ENCODE measurements around the gene GSTP1.

Gene GSTP1

DNA sequence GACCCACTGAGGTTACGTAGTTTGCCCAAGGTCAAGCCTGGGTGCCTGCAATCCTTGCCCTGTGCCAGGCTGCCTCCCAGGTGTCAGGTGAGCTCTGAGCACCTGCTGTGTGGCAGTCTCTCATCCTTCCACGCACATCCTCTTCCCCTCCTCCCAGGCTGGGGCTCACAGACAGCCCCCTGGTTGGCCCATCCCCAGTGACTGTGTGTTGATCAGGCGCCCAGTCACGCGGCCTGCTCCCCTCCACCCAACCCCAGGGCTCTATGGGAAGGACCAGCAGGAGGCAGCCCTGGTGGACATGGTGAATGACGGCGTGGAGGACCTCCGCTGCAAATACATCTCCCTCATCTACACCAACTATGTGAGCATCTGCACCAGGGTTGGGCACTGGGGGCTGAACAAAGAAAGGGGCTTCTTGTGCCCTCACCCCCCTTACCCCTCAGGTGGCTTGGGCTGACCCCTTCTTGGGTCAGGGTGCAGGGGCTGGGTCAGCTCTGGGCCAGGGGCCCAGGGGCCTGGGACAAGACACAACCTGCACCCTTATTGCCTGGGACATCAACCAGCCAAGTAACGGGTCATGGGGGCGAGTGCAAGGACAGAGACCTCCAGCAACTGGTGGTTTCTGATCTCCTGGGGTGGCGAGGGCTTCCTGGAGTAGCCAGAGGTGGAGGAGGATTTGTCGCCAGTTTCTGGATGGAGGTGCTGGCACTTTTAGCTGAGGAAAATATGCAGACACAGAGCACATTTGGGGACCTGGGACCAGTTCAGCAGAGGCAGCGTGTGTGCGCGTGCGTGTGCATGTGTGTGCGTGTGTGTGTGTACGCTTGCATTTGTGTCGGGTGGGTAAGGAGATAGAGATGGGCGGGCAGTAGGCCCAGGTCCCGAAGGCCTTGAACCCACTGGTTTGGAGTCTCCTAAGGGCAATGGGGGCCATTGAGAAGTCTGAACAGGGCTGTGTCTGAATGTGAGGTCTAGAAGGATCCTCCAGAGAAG is 1.6 kb downstream of the GSTP1 start:
- Histone ChIP-seq H3K14ac (ENCODE audit: low read length in 2 of 2) (peak overlapping the region in 1 of 2 experiments; percentile 8), H3K9me3 (ENCODE audit: control insufficient read depth, low read length) (no peaks in the 10 kb centered on the region), H3K23ac (ENCODE audit: low read length in 2 of 2) (no peak overlapping the region), H3K18ac (ENCODE audit: low read depth in 1 of 2, low read length in 2 of 2) (peak overlapping the region; percentile 34 to 94), H3K79me1 (replicated peaks; ENCODE audit: low read length, poor library complexity, severe bottlenecking) (peaks cover 4% of the 10 kb centered on the region), H2BK15ac (ENCODE audit: low read depth, poor library complexity, severe bottlenecking) (no peak overlapping the region), H2AFZ (ENCODE audit: low read depth, low read length) (no peak overlapping the region), H2BK5ac (ENCODE audit: low read depth, low read length, poor library complexity, severe bottlenecking) (no peak overlapping the region), H3K36me3 (ENCODE audit: control insufficient read depth in 1 of 2, insufficient read depth in 2 of 2, low read depth in 1 of 2, low read length in 2 of 2) (peaks cover 27 to 39% of the 10 kb centered on the region in 2 experiments), H2BK12ac (ENCODE audit: low read length in 2 of 2) (no peak overlapping the region), H2BK120ac (ENCODE audit: low read depth, low read length) (peak overlapping the region; percentile 35), H3K27me3 (ENCODE audit: control insufficient read depth in 1 of 2, insufficient read depth in 1 of 2, low read length in 2 of 2) (peaks cover 0 to 19% of the 10 kb centered on the region in 2 experiments), H3K27ac (ENCODE audit: low read length, poor library complexity, severe bottlenecking) (no peak overlapping the region), H3K4ac (ENCODE audit: low read depth in 1 of 2, low read length in 2 of 2) (peak overlapping the region; percentile 20 to 46), H4K8ac (ENCODE audit: low read length) (peak overlapping the region; percentile 16), H3K9ac (ENCODE audit: low read length) (peak overlapping the region; percentile 92), H3K4me3 (ENCODE audit: insufficient read depth in 1 of 2, low read depth in 1 of 2, low read length in 2 of 2) (peak overlapping the region; percentile 84 to 85), H3K4me1 (ENCODE audit: control insufficient read depth, insufficient read depth, low read depth, low read length) (peaks cover 33% of the 10 kb centered on the region), H2AK5ac (ENCODE audit: low read length, severe bottlenecking) (no peak overlapping the region), H4K91ac (ENCODE audit: low read length) (peak overlapping the region; percentile 77), H3K4me2 (ENCODE audit: low read length, poor library complexity, severe bottlenecking) (peak overlapping the region; percentile 76)
- peak; percentile 21 for DNase-seq
- 85% methylated on average over 21 of the region's 21 CpGs for WGBS

DNA sequence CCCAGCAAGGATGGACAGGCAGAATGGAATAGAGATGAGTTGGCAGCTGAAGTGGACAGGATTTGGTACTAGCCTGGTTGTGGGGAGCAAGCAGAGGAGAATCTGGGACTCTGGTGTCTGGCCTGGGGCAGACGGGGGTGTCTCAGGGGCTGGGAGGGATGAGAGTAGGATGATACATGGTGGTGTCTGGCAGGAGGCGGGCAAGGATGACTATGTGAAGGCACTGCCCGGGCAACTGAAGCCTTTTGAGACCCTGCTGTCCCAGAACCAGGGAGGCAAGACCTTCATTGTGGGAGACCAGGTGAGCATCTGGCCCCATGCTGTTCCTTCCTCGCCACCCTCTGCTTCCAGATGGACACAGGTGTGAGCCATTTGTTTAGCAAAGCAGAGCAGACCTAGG is 2.3 kb downstream of the GSTP1 start:
- WGBS: 91% methylated on average over 4 of the region's 4 CpGs
- Histone ChIP-seq H4K8ac (ENCODE audit: low read length) (no peak overlapping the region), H2AFZ (ENCODE audit: low read depth, low read length) (no peak overlapping the region)

DNA sequence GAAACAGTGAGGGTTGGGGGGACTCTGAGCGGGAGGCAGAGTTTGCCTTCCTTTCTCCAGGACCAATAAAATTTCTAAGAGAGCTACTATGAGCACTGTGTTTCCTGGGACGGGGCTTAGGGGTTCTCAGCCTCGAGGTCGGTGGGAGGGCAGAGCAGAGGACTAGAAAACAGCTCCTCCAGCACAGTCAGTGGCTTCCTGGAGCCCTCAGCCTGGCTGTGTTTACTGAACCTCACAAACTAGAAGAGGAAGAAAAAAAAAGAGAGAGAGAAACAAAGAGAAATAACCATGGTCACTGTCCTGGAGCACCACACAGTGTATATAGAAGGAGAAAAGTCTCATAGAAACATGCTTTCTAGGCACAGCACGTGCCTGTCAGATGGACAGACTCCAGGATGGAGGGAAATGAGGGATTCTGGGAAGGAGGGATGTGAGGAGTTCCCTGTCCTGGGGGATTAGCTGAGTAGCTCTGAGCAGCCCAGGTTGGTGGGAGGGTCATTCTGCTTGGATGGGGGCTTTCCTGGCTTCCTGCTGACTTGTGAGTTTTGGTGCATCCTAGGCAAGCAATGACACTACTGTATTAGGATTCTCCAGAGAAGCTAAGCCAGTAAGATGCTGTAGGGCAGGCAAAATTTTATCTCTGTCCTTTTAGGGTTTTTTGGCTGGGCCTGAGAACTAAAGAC is 3.1 kb downstream of the GSTP1 start:
- Histone ChIP-seq H2BK120ac (ENCODE audit: low read depth, low read length) (no peak overlapping the region), H4K91ac (ENCODE audit: low read length) (no peak overlapping the region), H3K79me1 (replicated peaks; ENCODE audit: low read length, poor library complexity, severe bottlenecking) (peaks cover 4% of the 10 kb centered on the region), H2AK5ac (ENCODE audit: low read length, severe bottlenecking) (no peak overlapping the region), H3K18ac (ENCODE audit: low read depth in 1 of 2, low read length in 2 of 2) (no peak overlapping the region), H2AFZ (ENCODE audit: low read depth, low read length) (no peak overlapping the region), H3K14ac (ENCODE audit: low read length in 2 of 2) (no peak overlapping the region), H3K36me3 (ENCODE audit: control insufficient read depth in 1 of 2, insufficient read depth in 2 of 2, low read depth in 1 of 2, low read length in 2 of 2) (peaks cover 27 to 39% of the 10 kb centered on the region in 2 experiments), H3K4me2 (ENCODE audit: low read length, poor library complexity, severe bottlenecking) (no peak overlapping the region), H2BK15ac (ENCODE audit: low read depth, poor library complexity, severe bottlenecking) (no peak overlapping the region), H3K4me1 (ENCODE audit: control insufficient read depth, insufficient read depth, low read depth, low read length) (peaks cover 29% of the 10 kb centered on the region), H4K8ac (ENCODE audit: low read length) (no peak overlapping the region), H3K4ac (ENCODE audit: low read depth in 1 of 2, low read length in 2 of 2) (no peak overlapping the region), H3K9me3 (ENCODE audit: control insufficient read depth, low read length) (no peaks in the 10 kb centered on the region), H2BK12ac (ENCODE audit: low read length in 2 of 2) (no peak overlapping the region), H3K9ac (ENCODE audit: low read length) (no peak overlapping the region), H3K4me3 (ENCODE audit: insufficient read depth in 1 of 2, low read depth in 1 of 2, low read length in 2 of 2) (no peak overlapping the region), H3K23ac (ENCODE audit: low read length in 2 of 2) (no peak overlapping the region), H3K27me3 (ENCODE audit: control insufficient read depth in 1 of 2, insufficient read depth in 1 of 2, low read length in 2 of 2) (peaks cover 0 to 4% of the 10 kb centered on the region in 2 experiments), H2BK5ac (ENCODE audit: low read depth, low read length, poor library complexity, severe bottlenecking) (no peak overlapping the region), H3K27ac (ENCODE audit: low read length, poor library complexity, severe bottlenecking) (no peak overlapping the region)
- no peak for DNase-seq
- WGBS: 99% methylated on average over 4 of the region's 5 CpGs

More for the DNA sequence above, 2.3 kb downstream of the GSTP1 start:
- Histone ChIP-seq H2AK5ac (ENCODE audit: low read length, severe bottlenecking) (no peak overlapping the region), H3K9ac (ENCODE audit: low read length) (no peak overlapping the region), H3K27me3 (ENCODE audit: control insufficient read depth in 1 of 2, insufficient read depth in 1 of 2, low read length in 2 of 2) (peaks cover 0 to 12% of the 10 kb centered on the region in 2 experiments), H3K79me1 (replicated peaks; ENCODE audit: low read length, poor library complexity, severe bottlenecking) (peaks cover 4% of the 10 kb centered on the region), H3K4me2 (ENCODE audit: low read length, poor library complexity, severe bottlenecking) (peak overlapping the region; percentile 76), H3K14ac (ENCODE audit: low read length in 2 of 2) (no peak overlapping the region), H2BK120ac (ENCODE audit: low read depth, low read length) (no peak overlapping the region), H2BK15ac (ENCODE audit: low read depth, poor library complexity, severe bottlenecking) (no peak overlapping the region), H2BK5ac (ENCODE audit: low read depth, low read length, poor library complexity, severe bottlenecking) (no peak overlapping the region), H3K4me3 (ENCODE audit: insufficient read depth in 1 of 2, low read depth in 1 of 2, low read length in 2 of 2) (no peak overlapping the region), H4K91ac (ENCODE audit: low read length) (no peak overlapping the region), H3K4me1 (ENCODE audit: control insufficient read depth, insufficient read depth, low read depth, low read length) (peaks cover 31% of the 10 kb centered on the region), H3K9me3 (ENCODE audit: control insufficient read depth, low read length) (no peaks in the 10 kb centered on the region), H3K36me3 (ENCODE audit: control insufficient read depth in 1 of 2, insufficient read depth in 2 of 2, low read depth in 1 of 2, low read length in 2 of 2) (peaks cover 27 to 39% of the 10 kb centered on the region in 2 experiments), H2BK12ac (ENCODE audit: low read length in 2 of 2) (no peak overlapping the region), H3K18ac (ENCODE audit: low read depth in 1 of 2, low read length in 2 of 2) (no peak overlapping the region), H3K23ac (ENCODE audit: low read length in 2 of 2) (no peak overlapping the region), H3K27ac (ENCODE audit: low read length, poor library complexity, severe bottlenecking) (no peak overlapping the region), H3K4ac (ENCODE audit: low read depth in 1 of 2, low read length in 2 of 2) (no peak overlapping the region)
- DNase-seq: no peak

DNA sequence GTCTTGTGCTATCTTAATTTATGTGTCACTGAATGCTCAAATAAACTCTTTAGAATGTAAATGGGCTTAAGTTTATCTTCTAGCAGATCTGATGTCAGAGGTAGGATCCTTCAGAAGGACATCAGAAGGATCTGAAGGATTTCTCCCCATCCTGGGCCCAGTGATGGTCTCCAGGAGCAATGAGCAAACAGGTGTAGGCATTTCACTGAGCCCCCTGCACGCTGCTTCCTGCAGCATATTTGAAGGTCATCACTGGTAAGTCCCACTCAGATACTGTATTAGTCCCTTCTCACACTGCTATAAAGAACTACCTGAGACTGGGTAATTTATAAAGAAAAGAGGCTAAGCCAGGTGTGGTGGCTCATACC is 4.5 kb downstream of the GSTP1 start:
- no peak overlapping the region for H3K9ac ChIP-seq (ENCODE audit: low read length)
- H2BK120ac ChIP-seq (ENCODE audit: low read depth, low read length): no peak overlapping the region
- H3K14ac ChIP-seq (ENCODE audit: low read length in 2 of 2): no peak overlapping the region
- H3K79me1 ChIP-seq (replicated peaks; ENCODE audit: low read length, poor library complexity, severe bottlenecking): peaks cover 4% of the 10 kb centered on the region
- no CpG with 5 or more reads among the region's 1 CpG for WGBS
- H3K4me1 ChIP-seq (ENCODE audit: control insufficient read depth, insufficient read depth, low read depth, low read length): peaks cover 22% of the 10 kb centered on the region
- H3K4ac ChIP-seq (ENCODE audit: low read depth in 1 of 2, low read length in 2 of 2): no peak overlapping the region
- no peak overlapping the region for H3K27ac ChIP-seq (ENCODE audit: low read length, poor library complexity, severe bottlenecking)
- H2AK5ac ChIP-seq (ENCODE audit: low read length, severe bottlenecking): no peak overlapping the region
- H3K9me3 ChIP-seq (ENCODE audit: control insufficient read depth, low read length): no peaks in the 10 kb centered on the region
- H2BK5ac ChIP-seq (ENCODE audit: low read depth, low read length, poor library complexity, severe bottlenecking): no peak overlapping the region
- no peak overlapping the region for H4K91ac ChIP-seq (ENCODE audit: low read length)
- peaks cover 27 to 39% of the 10 kb centered on the region in 2 experiments for H3K36me3 ChIP-seq (ENCODE audit: control insufficient read depth in 1 of 2, insufficient read depth in 2 of 2, low read depth in 1 of 2, low read length in 2 of 2)
- H2BK12ac ChIP-seq (ENCODE audit: low read length in 2 of 2): no peak overlapping the region
- H3K23ac ChIP-seq (ENCODE audit: low read length in 2 of 2): no peak overlapping the region
- no peak overlapping the region for H2AFZ ChIP-seq (ENCODE audit: low read depth, low read length)
- no peak overlapping the region for H2BK15ac ChIP-seq (ENCODE audit: low read depth, poor library complexity, severe bottlenecking)
- H3K4me3 ChIP-seq (ENCODE audit: insufficient read depth in 1 of 2, low read depth in 1 of 2, low read length in 2 of 2): no peak overlapping the region
- H3K18ac ChIP-seq (ENCODE audit: low read depth in 1 of 2, low read length in 2 of 2): no peak overlapping the region
- no peak overlapping the region for H4K8ac ChIP-seq (ENCODE audit: low read length)
- peaks cover 0 to 3% of the 10 kb centered on the region in 2 experiments for H3K27me3 ChIP-seq (ENCODE audit: control insufficient read depth in 1 of 2, insufficient read depth in 1 of 2, low read length in 2 of 2)
- DNase-seq: no peak
- no peak overlapping the region for H3K4me2 ChIP-seq (ENCODE audit: low read length, poor library complexity, severe bottlenecking)
